COLO668 (cell line): ENCODE results near the gene COBLL1.
A peak's percentile ranks its signal among the peaks of the same experiment; 100 is the strongest.
"Not testable (repeated sequence)": the region's sequence is repeated elsewhere in the genome, so short reads cannot be mapped to it uniquely, and the experiment has no call there.

ENCODE experiments used
- DNase-seq: peaks from one replicate; lab custom pipeline; 2025; ENCODE audit not compliant: unreplicated experiment; lab: John Stamatoyannopoulos, UW

The COBLL1 gene

DNA sequence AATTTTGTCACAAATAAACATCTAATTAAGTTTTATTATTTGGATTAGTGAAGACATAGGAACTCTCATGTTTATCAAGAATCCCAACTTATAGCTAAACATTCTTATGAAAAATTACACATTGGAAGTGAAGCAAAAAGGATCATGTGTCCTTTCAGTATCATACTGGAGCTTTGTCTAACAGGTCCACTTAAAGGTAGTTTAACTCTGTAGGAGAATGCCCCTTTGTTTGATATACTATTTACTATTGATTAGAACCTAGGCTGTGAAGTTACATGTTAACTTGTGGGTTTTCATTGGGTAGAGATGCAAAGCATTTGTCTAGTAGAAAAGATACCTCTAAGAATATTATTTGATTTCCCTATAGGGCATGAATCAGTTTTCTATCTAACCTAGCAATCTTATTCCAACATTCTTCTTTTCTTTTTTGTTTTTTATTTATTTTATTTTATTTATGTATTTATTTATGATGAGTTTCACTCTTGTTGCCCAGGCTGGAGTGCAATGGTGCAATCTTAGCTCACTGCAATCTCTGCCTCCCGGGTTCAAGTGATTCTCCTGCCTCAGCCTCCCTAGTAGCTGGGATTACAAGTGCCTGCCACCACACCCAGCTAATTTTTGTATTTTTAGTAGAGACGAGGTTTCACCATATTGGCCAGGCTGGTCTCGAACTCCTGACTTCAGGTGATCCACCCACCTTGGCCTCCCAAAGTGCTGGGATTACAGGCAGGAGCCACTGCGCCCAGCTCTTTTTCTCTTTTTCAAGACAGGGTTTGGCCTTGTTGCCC lies 18.5 kb upstream of the COBLL1 start:
- DNase-seq, result not testable (repeated sequence)

DNA sequence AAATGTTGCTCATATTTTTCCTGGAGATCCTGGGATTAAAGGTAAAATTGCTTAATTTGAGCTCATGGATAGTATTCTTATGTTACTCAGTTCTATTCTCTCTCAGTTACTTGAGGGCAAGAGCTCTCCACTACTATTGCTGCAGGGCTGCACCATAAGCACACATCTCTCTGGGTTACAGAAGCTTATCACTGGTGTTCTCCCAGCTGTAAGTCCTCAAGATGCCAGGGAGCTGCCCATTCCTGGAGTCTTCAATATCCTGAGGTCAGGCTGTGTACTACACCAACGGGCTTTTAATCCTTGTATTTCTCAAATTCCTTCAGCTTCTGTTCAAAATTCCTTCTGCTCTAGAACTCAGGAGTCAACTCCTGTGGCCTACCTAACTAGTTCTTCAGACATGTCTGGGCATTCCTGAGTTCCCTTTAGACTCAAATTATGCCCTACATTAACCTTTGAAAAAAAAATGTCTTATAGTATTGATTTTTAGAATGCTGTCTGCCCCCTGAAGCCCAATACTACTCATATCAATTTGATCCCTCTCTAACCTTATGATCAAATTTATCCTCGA lies 17.7 kb upstream of the COBLL1 start:
- no peak for DNase-seq

DNA sequence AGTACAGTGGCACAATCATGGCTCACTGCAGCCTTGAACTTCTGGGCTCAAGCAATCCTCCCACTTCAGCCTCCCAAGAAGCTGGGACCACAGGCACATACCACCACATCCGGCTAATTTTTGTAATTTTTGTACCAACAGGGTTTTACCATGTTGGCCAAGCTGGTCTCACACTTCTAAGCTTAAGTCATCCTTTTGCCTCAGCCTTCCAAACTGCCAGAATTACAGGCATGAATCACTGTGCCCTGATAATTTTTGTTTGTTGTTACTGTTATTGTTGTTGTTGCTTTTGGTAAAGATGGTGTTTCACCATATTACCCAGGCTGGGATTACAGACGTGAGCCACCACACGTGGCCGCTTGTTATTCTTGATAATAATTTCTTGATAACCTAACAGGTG lies 10.5 kb upstream of the COBLL1 start:
- DNase-seq, result no peak

GRCh38 chr2:164850235-164850634 lies 8.6 kb upstream of the COBLL1 start:
- DNase-seq, result no peak

GRCh38 chr2:164849506-164849905 lies 7.9 kb upstream of the COBLL1 start:
- DNase-seq, result no peak

DNA sequence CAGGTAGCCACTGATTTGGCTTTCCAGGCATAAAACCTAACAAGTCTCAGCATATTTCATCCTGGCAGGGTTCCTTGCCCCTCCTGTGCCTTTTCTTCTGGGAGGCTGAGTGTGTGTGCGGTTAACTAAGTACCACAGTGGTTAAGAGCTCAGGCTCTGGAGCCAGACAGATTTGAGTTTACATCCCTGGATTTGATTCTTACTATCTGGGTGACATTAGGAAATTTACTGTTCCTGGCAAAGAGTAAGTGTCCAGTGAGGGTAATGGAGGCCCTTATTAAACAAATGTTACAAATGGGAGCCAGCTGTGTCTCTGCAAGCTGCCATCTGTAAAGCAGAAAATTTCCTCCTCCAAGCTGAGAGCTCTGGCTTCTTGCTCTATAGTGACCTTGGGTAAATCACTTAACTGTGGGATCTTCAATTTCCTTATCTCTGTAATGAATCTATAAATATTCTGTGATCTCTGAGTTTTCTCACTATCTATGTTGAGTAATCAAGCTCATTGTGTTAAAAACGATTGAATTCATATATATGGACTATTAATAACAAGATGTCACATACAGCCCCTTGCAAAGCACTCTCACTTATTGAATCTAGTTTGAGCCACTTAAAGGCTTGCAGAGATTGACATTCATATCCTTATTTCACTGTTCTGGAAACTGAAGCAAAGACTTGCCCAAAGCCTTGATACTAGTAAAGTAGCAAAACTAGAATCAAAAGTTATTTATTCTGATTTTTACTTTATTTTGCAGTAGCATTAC lies 6.5 kb upstream of the COBLL1 start:
- DNase-seq, result no peak

DNA sequence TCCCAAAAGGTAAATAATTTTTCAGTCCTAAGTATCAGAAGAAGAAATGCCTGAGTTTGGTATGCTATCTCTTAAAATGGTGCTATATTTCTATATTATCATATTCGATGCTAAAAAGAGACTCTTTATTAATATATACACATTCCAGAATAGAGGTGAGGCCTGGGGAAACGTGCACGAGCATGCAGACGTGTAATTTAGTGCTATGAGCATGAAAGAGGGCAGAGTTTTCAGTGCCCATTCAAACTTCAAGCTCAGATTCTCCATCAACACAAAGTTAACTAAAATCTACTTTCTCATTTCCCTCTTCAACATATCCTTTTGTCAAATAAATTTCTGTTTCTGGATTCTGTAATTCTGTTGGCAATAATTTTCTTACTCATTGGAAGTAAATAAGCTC lies 5.7 kb upstream of the COBLL1 start:
- DNase-seq, result no peak

GRCh38 chr2:164846276-164846675 lies 4.7 kb upstream of the COBLL1 start:
- no peak for DNase-seq

DNA sequence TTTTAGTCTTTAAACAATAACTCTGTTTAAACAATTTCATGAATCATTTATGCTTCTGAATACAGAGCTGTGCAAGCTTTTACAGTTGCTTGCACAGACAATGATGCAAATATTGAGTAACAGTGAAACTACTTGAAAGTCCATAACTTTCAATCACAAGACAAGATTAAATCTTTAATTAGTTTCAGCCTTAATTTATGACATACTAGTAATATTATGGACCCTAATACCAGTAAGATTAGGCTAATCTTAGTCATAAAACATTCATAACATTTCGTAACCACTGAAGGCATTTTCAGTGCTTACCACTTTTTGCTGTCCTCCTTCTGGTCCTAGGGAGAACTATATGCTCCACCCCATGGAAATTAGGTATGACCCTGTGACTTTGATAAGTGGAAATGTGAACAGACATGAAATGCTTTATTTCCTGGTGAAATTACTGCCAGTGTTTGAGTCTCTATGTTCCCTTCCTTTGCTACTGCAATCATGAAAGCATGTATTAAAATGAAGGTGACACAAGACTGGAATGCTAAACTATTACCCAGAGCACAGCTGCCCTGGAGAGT lies 1.8 kb upstream of the COBLL1 start:
- no peak for DNase-seq

GRCh38 chr2:164842624-164842966 lies 972 bp upstream of the COBLL1 start:
- DNase-seq, result no peak

DNA sequence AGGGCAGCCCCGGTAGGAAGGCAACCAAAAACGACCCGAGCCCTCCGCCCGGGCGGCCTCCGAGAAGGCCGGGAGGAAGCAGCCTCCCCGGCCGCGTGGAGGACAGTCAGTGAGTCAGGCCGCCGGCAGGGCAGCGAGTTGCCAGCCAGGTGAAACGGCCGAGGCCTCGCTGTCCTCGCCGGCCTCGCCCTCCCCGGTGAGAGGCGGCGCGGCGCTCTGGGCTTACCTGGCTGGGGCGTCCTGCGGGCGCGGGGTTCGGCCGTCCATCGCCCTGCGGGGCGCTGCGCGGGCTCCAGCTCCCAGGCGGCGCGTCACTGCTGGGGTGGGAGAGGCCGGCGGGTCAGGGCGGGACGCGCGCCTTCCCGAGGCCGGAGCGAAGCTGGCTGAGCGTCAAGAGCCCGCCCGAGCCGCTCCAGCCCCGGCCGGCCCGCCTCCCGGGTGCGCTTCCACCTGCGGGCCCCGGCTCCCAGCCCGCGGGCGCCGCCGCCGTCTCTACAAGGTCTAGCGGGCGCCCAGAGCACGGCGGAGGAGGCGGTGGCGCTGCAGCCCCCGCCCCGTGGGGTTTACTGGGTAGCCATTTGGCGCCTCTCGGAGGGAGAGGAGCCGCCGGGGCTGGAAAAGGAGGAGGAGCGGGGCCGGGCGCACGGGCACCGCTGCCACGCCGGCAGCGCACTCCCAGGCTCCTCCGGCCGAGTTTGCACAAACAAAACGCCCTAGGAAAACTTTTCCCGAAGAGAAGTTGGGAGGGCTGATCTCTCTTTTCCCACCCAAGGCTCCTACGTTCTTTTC lies 499 bp downstream of the COBLL1 start:
- peak; percentile 88 for DNase-seq

- DNase-seq, result peak; percentile 55
Observed at GRCh38 chr2:164840458-164840929, 1.1 kb downstream of the COBLL1 start.

GRCh38 chr2:164839914-164840457 lies 1.6 kb downstream of the COBLL1 start:
- no peak for DNase-seq

- no peak for DNase-seq
Observed at GRCh38 chr2:164837807-164838206, 3.8 kb downstream of the COBLL1 start.

GRCh38 chr2:164836907-164837306 lies 4.7 kb downstream of the COBLL1 start:
- no peak for DNase-seq

DNA sequence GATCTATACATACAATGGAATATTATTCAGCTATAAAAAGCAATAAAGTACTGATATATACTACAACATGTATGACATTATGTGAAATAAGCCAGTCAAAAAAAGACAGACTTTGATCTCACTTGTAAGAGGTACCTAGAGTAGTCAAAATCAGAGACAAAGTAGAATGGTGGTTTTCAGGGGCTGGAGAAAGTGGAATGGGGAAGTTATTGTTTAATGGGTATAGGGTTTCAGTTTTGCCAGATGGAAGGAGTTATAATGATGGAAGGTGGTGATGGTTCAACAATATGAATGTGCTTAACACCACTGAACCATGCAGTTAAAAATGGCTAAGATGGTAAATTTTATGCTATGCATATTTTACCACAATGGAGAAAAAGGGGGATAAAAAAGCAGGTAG lies 6.3 kb downstream of the COBLL1 start:
- DNase-seq, result no peak

- no peak for DNase-seq
Observed at GRCh38 chr2:164831887-164832286, 9.7 kb downstream of the COBLL1 start.

DNA sequence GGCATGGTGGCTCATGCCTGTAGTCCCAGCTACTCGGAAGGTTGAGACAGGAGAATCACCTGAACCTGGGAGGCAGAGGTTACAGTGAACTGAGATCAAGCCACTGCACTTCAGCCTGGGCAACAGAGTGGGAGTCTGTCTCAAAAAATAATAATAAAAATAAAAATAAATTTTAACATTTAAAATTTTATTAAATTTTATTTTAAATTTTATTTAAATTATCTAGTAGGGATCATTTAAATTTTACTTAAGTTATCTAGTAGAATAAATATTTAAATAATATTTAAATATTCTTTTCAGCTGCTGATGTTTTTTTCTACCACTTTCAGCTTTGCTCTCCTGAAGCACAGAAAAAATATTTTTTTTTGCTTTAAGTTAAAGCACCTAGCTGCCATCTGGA lies 10.4 kb downstream of the COBLL1 start:
- DNase-seq, result no peak

DNA sequence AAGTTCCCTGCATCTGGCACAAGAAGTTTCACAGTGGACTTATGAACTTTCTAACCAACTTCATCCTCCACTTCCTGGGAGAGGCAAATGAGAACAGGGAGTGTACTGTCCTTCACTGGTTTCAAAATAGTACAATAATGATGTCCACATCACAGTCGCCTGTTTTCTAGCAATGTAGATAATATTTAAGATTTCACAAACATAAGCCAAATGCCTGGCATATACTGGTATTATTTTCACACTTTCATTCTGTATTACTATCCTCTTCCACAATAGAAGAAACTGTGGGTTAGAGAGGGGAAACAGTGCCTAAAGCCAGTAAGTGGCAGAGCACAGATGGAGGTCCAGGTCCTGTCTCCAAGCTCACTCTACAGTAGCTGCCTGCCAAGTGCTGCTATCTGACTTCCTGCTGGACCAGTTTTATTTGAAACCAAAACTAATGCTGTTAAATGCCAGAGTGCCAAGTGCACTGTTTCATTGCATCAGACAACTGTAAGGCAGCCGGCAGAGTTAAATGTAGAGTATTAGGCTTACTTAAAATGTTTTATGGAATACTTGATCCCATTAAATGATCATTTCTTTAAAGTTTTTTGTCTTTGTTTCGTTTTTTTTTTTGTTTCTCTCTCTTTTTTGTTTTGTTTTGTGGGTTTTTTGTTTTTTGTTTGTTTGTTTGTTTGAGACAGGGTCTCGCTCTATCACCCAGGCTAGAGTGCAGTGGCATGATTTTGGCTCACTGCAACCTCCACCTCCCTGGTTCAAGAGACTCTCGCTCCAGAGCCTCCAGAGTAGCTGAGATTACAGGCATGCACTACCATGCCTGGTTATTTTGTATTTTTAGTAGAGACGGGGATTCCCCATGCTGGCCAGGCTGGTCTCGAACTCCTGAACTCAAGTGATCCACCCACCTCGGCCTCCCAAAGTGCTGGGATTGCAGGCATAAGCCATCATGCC lies 15.1 kb downstream of the COBLL1 start:
- DNase-seq, result no peak

- DNase-seq, result no peak
Observed at GRCh38 chr2:164824872-164825271, 16.8 kb downstream of the COBLL1 start.
